A673 (cell line): ENCODE measurements around the gene CPLX4.

ENCODE experiments used
- EZH2 ChIP-seq: fragments of 200-600 bp; sonication (generic); IDR thresholded peaks from 2 replicates; pipeline ENCODE4 v1.6.1; 2017; ENCODE audit warnings: borderline replicate concordance, low read depth, mild to moderate bottlenecking, mixed read lengths, antibody characterized with exemption, low read length; ENCODE audit not compliant: poor library complexity, severe bottlenecking
- TF ChIP-seq, protein P1 (sequence below): fragments of 300-800, 200-600 bp; sonication (generic); conservative IDR thresholded peaks from 2 replicates; pipeline ENCODE4 v1.5.1; 2017; ENCODE audit warnings: low read depth, mild to moderate bottlenecking, antibody characterized with exemption, low read length, moderate library complexity, mixed read lengths

DNA sequence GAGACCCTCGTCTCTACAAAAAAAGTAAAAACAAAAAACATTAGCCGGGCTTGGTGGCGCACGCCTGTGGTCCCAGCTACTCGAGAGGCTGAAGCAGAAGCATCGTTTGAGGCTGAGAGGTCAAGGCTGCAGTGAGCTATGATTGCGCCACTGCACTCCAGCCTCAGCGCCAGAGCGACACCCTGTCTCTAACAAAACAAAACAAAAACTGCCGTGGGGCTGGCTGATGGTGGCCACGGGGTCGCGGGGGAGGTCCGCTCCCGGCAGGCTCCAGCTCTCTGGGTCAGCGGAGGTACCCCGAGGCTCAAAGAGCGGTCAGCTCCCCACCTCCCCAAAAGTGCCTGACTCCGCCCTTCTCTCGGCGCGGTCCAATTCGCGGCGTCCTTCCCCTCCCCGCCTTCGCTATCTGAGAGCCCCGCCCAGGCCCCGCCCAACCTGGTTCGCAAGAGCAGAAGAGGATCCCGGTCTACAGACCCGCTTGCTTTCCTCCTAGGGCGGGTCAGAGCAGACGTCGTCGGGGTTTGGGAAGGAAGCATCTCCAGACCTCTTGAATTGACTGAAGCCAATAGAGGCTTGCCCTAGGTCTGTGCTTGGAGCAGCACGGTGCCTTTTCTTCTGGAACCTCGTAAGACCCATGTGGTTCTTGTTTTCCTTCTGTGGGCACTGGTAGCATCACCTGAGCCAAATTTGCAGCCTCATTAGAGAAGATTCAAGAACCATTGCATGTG, 53.0 kb downstream of the CPLX4 start:
- TF ChIP-seq, protein P1, sequence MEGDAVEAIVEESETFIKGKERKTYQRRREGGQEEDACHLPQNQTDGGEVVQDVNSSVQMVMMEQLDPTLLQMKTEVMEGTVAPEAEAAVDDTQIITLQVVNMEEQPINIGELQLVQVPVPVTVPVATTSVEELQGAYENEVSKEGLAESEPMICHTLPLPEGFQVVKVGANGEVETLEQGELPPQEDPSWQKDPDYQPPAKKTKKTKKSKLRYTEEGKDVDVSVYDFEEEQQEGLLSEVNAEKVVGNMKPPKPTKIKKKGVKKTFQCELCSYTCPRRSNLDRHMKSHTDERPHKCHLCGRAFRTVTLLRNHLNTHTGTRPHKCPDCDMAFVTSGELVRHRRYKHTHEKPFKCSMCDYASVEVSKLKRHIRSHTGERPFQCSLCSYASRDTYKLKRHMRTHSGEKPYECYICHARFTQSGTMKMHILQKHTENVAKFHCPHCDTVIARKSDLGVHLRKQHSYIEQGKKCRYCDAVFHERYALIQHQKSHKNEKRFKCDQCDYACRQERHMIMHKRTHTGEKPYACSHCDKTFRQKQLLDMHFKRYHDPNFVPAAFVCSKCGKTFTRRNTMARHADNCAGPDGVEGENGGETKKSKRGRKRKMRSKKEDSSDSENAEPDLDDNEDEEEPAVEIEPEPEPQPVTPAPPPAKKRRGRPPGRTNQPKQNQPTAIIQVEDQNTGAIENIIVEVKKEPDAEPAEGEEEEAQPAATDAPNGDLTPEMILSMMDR = no peak
- no peak for TF ChIP-seq EZH2
